Superior temporal gyrus (tissue), 1 donor: ENCODE results near the gene ACHE.
A peak's percentile ranks its signal among the peaks of the same experiment; 100 is the strongest.
"Not testable (repeated sequence)": the region's sequence is repeated elsewhere in the genome, so short reads cannot be mapped to it uniquely, and the experiment has no call there.

ENCODE experiments used
- DNase-seq: peaks from one replicate; pipeline ENCODE4 v3.0.0-alpha.2; 2016; ENCODE audit errors: extremely low spot score

The ACHE gene

GRCh38 chr7:100861616-100861985 lies 34.1 kb downstream of the ACHE start:
- no peak for DNase-seq

- DNase-seq = no peak
Observed at GRCh38 chr7:100860702-100861615, 34.7 kb downstream of the ACHE start.

DNA sequence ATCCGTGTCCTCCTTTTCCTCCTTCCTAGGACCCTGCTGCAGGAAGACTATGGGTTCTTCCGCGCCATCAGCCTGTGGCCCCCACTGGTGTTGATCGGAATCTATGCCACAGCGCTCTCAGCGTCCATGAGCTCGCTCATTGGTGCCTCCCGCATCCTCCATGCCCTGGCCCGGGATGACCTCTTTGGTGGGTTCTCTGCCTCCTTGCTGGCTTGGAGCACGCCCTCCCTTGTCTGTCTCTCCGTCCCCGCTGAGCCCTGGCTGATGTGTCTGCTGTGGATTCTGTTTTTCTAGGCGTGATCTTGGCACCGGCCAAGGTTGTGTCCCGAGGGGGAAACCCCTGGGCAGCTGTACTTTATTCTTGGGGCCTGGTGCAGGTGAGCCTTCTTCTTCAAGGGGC lies 35.8 kb downstream of the ACHE start:
- no peak for DNase-seq

GRCh38 chr7:100856871-100857282 lies 38.8 kb downstream of the ACHE start:
- DNase-seq = no peak

GRCh38 chr7:100855515-100855914 lies 40.2 kb downstream of the ACHE start:
- no peak for DNase-seq

GRCh38 chr7:100854899-100855298 lies 40.8 kb downstream of the ACHE start:
- not testable (repeated sequence) for DNase-seq

GRCh38 chr7:100854146-100854895 lies 41.4 kb downstream of the ACHE start:
- no peak for DNase-seq

DNA sequence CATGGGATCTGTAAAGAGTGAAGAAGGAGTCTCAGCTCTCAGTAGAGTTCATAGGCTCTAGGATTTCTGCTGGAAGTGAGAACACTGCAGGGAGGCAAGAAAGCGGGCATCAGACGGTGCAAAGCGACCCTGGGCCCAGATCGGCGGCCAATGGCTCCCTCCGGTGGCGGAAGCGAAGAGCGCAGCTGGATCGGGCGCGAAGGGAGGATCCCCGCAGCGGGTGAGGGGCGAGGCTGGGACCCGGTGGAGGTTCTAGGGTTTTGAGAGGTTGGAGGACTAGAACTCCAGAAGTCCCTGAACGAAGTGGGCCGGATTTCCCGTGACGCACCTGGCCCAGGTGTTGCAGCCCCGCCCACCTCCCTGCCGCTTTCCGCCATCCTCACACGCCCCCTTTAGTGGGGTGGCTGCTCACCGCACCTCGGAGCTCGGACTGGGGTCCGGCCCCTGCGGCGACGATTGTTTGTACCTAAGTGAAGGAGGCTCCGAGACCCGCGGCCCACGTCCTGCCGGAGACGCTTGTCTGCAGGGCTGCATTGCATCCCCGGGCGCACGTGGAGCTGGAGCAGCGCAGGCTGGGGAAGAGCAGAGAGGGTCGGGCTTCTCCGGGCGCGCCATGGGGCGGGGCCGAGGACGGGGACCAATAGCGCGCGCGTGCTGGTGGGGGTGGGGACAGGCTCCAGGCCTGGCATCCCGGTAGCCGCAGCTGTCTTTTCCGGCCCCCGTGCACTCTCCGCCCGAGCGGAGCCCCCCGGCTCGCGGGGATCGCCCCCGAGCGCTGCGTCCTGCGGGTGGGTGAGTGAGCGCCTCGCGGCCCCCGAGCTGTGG lies 43.4 kb downstream of the ACHE start, which contains the start of gene SLC12A9:
TSS of gene SLC12A9 (plus strand) at position 666 of the 825 bp plus-strand sequence. CDS start 1,485 bp downstream, outside the sequence.
- peak; percentile 85 for DNase-seq

- DNase-seq = no peak
Observed at GRCh38 chr7:100847360-100847759, 48.3 kb downstream of the ACHE start.

DNA sequence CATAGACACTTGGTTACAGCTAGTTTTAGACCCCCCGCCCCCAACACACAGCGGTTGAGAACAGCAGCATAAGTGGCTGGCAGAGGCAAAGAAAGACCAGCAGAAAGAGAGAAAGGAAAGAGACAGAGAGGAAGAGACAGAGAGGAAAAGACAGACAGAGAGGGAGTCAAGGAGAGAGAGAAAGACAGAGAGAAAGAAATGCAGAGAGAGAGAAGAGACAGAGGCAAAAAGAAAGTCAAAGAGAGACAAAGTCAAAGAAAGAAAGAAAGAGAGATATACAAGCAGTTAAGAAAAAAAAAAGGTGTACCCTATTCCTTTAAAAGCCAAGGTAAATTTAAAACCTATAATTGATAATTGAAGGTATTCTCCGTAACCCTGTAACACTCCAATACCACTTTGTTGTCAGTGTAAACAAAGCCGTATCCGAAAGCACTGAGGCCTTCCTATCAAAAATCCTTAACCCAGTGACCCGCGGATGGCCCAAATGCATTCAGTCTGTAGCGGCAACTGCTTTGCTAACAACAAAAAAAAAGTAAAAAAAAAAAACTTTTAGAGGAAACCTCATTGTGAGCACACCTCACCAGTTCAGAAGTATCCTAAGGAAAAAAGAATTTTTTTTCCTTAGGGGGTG lies 55.1 kb downstream of the ACHE start:
- no peak for DNase-seq
